ENCODE results near the gene POU2F2.

POU2F2 gene

DNA sequence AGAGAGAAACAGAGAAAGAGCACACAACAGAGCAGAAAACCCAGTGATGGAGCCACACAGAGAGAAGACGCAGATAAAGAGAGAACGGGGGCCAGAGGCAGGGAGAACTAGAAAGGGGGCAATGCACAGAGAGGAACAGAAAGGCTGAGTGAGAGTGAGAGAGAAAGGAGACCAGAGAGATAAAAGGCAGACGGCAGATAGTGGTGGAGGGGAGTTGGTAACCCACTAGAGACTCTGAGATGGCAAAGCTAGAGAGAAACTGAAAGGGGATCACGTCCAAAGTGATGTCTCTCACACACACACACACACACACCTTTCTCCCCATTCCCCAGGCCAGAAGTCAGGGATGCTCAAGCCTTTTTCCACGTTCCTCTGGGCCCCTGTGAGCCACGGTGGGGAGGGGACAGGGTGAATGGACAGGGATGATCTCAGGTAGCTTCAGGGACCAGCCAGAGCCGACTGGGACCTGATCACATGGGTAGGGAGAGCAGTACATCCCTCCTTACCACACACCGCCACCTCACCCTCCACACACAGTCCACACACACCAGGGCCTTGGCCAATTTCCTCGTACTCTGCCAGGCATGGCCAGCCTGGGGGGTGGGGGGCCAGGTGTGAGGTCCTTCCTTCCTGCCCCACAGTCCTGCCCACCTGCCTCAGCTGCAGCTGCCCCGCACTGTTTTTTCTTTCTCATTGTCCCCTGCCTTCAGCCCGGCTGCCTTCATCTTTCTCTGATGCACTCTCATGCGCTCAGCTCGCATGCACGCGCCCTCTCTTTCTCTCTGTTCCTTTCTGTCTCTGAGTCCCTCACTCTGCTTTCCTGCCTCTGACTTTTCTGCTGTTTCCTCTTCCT is 22.5 kb upstream of the POU2F2 start:
- no peak for DNase-seq (ENCODE audit: low spot score)

DNA sequence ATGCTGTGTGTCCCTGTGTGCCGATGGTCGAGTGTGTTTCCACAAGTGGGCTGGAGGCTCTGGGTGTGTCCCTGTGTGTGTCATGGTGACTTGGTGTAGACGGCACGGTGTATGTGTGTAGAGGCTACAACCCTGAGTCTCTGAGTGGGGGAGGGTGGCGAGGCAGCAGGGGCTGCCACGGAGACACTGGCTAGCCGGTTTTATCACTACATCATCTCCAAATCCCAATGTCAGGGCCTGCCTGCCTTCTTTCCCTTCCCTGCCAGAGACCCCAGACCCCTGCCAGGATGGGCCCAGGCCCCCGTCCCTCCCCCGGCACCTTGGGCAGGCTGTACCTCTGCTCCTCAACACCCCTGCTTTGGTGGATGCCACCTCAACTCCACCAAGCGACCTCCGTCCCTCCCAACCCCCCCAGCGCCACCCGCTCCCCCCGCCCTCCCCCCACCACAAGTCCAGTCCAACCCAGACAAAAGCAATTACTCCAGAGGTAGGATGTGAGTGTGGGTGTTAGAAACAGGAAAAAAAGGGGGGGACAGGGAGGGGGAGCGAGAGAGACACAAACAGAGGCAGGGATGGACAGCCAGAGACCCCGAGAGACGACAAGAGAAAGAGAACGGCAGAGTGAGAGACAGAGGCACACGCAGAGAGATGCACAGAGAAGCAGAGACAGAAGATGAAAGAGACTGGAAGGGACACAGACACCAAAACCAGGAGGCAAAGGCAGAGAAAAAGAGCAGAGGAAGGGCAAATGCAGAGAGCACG is 21.6 kb upstream of the POU2F2 start:
- no peak for DNase-seq (ENCODE audit: low spot score)

DNA sequence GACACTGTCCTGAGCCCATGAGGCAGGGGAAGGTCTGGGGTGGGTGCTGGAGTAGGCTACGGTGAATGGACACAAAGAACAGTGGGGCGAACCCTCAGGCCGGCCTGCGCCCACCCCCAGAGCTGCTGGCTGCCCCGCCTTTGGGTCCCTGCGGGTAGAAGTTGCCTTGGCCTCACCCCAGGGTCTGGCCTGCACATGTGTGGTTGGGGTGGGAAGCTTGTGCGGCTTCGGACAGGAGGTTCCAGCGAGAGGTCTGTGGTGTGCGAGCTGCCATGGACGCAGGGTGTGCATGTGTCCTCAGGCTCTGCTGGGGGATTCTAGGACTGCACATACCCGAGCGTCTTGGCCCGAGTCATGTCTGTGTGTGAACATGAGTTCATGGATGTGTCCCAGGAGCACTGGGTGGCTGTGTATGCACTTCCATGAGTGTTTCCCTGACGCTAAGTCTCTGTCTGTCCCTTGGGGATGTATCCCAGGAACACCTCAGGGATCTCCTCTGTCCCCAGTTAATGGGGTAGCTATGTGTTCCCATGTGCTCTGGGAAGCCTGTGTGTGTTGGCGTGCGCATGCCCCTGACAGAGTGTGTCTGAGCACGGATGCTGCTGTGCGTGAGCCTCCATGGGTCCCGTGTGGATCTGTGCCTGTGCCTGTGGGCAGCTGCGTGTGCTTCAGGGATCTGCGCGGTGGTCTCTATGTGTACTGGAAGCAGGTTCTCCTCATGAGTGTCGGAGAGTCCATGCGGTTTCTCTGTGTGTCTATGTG is 20.8 kb upstream of the POU2F2 start:
- DNase-seq (ENCODE audit: low spot score) = no peak

DNA sequence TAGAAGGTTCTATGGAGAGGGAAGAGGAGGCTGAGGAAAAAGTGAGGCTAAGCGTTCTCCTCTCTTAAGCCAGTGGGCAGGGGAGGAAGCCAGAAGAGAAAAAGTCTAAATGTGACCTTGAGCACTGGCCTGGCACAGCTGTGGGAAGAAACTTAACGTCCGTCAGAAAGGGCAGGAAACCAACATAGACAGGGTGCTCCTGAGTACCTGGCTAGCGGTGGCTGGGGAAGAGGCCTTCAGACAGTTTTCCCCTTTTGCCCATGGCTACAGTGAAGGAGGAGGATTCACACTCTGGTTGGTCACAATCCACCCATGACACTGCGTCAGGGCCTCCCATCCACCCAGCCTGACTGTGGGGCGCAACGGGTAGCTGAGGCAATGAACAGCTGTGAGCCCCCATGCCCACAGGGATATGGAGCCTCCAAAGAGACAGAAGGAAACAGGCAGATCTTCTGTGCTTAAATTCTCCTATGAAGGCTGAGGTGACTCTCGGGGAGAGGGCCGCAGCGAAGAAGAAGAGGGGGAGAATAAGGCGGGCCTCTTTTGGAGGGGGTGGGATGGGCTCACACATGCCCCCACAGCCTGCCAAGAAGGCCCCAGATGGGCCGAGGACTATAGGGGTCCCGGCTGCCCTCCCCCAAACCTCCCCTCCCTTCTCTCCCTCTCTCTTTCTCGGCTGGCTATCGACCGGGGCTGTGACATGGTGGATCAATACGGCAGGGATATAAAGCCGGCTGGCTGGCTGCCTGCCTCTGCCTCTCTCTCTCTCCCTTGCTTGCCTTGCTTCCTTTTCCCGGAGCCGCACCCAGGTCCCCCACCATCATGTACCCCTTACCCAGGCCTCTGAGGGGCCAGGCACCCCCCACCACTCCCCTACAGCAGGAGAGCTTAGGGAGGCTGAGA is 19.8 kb upstream of the POU2F2 start:
- no peak for DNase-seq (ENCODE audit: low spot score)

DNA sequence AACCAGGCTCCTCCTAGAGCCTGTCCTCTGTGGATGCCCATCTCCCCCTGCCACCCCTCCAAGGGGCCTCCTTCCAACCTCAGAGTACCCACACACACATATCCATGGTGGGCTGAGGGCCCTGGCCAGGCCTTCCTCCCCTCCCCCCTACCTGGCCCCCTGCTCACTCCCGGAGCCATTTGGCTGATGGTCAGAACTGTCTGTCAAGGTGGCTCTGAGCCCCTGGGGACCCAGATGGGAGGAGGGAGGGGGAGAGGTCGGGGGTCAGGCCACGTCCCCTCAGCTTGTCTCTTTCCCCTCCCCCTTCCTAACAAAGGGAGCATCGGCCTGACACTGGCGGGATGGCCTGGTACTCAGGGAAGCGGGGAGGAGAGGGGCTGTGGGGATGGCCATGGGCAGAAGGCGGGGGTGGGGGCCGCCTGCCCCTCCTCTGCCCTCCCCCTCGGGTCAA is 18.7 kb upstream of the POU2F2 start:
- no peak for DNase-seq (ENCODE audit: low spot score)

DNA sequence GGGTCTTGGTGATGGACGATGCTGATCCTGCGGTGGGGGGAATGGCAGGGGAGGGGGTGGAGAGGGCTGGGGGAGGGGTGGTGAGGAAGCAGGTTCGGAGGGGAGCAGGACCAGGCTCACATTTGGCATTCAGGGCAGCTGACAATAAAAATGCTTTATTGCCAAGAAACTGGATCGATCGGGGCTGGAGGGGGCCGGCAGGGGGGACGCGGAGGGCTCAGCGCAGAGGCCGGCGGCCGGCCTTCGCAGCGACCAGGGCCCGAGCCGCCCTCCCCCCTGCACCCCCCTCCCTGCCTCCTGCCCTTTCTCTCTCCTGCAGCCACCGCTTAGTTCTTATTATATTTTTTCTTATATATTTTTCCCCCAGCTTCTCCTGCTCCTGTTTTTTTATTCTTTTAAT is 18.1 kb upstream of the POU2F2 start:
- no peak for DNase-seq (ENCODE audit: low spot score)

DNA sequence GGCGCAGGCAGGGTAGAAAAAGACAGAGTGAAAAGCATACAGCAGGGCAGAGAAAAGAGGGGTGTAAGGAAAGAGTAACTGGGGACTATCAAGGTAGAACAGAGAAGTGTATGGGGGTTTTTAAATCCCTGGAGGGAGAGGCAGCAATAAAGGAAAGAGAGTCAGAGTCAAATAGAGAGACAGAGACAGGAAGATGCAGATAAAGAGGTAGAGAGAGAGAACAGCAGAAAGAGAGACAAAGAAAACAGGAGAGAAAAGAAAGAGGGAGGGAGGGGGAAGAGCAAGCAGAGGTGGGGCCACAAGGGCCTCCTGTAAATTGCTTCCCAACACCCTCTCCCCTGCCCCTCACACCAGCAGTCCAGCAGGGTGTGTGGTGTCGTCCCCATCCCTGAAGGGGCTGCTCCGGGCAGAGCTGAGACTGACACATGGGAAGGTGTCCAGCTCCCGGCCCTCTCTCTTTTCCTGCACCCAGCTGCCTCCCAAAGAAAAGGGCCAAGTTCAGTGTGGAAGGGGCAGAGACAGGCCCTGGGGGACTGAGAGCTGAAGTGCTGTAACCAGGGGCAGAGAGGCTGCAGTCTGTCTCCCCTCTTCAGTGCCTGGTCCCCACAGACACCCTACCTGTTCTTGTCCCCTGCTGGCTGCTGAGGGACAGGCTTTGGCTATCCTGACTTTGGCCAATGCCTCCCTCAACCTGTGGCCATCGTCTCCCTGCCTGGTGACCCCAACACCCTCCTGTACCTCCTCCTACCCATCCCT is 17.4 kb upstream of the POU2F2 start:
- DNase-seq (ENCODE audit: low spot score) = no peak

DNA sequence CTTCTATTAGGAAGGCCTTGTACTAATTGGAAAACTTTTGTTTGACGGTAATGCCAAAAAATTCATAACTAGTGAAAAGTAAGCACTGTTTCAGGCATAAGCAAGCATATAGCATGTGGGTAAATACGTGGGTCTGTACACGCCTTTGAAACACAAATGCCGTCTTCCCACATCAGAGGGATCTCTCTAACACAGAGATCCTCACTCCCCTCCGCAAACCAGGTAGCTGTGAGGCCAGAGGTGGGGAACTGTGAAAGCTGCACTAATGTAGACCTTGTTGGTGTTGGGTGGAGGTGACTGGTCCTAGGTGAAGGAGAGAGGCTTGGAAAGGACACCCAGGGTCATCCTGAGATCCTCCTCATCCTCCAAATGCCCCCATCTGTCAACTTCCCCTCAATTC is 16.0 kb upstream of the POU2F2 start:
- DNase-seq (ENCODE audit: low spot score) = no peak

DNA sequence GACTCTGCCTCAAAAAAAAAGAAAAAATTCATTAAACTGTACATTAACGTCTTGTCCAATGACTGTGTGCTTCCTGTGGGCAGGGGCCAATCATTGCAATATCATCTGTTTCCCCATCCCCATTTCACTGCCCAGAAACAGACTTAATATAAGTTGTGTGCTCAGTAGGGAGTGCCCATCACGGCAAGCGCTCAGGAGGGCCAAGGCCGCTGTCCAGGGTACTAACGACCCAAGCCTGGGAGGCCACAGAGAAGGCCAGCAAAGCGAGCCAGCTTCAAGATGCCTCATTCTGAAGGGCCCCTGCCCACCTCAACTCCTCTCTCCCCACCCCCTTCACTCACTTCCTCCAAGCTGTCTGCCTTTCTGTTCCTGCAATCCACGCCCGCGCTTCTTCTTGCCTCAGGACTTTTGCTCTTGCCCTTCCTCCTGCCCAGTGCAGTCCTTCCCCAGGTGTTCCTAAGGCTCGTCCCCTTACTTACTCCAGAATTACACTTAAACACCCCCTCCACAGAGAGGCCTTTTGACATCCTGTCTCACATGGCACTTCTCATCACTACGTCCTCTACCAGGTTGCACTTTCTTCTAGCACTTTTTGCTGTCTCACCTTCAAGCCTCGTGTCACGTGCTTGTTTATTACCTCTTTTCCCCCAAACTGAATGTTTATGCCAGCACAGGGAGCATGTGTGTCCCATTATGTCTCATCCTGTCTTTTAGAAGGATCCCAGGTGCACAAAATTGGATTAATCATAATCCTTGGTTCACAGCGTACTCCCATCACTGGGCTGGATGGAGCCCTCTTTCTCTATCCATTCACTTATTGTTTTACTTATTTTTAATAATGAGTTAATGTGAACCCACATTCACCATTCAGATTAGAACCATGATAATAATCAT is 11.3 kb upstream of the POU2F2 start:
- no peak for DNase-seq (ENCODE audit: low spot score)

DNA sequence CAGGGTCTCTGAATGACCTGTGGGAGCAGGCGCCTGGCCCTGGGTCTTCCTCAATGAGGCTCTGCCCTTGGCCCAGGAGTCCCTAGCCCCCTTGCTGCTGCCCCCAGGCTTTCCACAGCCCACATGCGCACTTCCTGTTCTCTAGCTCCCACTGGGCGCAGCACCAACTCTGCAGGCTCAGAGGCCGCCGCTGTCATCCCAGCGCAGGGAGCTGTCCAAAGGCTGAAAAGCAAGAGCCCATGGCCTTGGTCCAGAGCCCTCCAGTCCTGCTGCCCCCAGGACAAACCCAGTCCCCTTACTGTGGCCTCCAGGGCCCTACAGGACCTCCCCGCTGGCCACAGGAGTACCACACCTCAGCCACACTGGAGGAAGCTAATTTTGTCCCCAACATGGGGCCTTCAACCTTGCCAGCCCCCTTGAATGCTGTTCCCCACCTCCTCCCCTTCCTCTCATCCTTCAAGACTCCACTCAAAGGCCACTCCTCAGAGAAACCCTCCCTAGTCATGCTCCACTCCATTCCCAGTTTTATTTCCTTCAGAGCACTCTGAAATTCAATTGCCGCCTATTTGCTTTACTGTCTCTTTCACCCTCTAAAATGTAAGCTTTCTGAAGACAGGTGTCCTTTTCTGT is 8.0 kb upstream of the POU2F2 start:
- no peak for DNase-seq (ENCODE audit: low spot score)

DNA sequence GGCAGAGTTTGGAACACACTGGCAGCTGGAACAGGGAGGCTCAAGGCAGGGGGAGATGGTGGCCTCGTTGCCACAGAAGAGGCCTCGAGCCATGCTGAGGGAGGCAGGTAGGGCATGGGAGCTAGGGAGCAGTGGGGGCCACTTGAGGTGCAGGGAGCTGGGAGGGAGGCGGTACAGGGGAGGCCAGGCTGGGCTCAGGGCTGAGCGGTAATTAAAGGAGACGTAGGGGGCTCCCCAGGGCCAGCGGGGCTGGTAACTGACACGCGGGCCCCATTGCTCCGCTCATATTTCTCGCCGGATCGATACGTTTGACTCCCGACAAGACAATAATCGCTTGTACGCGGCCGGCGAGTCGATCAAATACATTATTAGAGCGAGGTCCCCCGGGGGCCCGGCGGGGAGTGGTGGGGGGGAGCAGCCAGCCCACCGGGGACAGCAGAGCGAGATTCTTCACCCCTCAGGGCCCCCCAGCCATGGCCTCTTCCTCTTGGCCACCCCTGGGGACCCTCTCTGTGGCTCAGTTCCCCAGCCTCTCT is 2.4 kb upstream of the POU2F2 start:
- no peak for DNase-seq (ENCODE audit: low spot score)

DNA sequence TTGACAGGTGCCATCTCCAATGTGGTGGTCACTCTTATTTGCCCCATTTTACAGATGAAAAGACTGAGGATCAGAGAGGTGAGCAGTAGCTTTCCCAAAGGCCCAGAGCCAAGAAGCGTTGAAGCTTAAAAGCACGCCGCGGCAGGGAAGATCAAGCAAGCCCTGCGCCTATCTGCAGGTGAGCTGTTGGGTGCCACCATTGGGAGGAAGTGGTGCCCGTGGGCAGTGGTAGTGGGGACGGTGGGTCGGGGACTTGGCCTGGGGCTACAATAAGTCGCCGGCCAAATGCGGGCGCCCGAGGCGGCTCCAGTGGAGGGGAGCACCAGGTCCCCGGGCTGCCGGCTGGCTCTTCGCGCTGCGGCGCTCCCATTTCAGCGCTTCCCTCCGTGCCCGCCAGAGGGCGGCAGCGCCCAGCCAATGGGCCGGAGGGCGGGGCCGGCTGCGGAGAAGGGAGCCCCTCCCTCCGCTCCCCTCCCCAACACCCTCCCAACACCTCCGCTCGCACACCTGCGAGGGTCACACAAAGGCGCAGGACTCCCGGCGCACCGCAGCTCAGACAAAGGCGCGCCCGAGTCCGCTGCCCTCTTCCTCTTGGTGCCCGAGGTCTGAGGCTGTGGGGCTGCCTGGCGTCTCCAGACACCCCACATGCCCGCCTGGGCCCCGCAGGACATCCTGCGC is 744 bp upstream of the POU2F2 start:
- peak; percentile 70 for DNase-seq (ENCODE audit: low spot score)

DNA sequence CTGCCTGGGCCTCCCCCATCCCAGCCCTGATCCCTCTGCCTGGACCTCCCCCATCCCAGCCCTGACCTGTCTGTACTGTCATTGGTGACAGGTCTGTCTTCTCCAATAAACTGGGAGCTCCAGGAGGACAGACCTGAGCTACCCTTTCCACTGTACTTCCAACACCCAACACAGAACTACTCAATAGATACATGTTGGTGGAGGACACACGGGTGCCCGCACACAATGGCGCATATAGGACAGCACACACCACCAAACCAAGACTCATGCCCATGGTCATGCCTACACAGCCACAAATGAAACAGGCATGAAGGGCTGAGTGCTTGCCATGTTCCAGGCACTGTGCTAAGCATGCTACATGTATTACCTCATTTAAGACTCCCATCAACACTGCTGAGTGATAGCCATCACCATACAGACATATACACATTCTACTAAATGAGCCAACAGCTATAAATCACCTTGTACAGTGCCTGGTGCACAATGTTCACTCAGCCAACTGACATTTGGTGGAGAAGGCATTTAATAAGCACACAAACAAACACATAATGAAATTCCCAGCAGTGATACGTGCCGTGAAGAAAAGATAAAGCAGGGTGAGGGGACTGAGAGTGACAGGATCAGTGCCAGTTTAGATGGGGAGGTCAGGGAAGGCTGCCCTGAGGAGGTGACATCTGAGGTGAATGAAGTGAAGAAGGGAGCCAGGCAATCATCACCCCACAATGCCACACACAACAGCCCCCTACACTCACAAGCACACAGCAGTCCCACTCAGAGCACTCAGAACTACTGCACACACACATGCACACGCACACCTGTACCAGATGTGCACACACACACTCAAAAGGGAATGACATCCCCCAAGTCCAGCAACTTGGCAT is 857 bp downstream of the POU2F2 start:
- no peak for DNase-seq (ENCODE audit: low spot score)

DNA sequence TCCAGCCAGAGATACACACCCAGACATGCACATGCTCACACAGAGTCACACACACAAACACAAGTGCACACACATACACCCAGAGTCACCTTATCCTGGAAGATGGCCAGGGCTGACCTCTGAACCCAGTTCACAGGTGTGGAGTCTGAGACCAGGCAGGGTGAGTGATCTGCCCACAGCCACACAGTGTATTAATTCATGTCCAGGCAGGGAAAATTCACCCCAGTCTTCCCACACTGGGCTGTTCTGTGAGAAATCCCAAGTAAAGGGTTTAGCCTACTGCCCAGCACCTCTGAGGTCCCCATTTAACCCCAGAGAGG is 2.0 kb downstream of the POU2F2 start:
- DNase-seq (ENCODE audit: low spot score) = no peak

DNA sequence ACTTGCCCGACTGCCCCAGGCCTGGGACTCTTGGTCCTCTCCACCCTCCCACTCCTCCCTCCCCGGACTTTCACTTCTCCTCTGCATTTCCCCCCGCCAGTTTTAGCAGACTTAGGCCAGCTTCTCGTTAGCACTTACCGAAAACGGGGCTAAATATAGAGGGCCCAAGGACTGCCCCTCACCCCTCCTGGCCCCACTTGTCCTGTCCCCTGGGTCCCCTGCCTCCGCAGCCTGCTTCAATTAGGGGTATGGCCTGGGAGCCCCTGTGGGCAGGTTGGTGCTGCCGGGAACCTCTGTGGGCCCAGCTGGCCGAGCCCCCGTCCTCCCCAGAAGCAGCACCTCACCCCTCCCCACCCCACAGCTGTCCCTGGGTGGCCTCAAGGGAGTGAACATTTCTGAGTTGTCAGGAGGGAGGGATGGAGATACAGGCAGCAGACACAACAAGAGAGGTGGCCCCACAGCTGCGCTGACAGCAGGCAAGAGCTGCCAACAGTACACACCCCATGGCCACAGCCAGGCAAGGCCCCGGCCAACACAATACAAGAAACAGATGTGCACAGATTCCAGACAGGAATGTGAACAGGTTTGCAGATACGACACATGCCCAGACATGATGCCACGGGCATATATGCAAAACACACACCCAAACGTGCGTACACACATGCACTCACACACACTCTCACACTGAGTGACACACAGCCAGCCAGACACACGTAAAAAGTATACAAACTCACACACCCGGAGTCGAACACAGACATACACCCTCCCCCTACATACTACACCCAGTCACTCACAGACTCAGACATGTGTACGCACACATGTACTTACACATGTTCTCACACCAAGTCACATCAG is 2.6 kb downstream of the POU2F2 start:
- no peak for DNase-seq (ENCODE audit: low spot score)

DNA sequence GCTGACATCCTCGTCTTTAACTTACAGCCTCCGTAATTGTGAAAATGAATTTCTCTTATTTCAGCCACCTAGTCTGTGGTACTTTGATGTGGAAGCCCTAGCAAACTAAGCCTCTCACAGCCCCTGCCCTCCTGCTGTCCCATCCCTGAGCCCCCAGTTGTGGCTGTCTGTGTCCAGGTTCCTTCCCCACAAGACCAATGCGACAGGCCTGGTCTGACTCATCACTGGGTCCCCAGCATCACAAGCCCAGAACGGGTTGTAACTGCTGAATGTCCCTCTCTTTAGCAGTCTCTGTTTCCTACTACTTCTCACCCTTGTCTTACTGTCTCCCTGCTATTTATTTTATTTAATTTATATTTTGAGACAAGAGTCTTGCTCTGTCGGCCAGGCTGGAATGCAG is 5.7 kb downstream of the POU2F2 start:
- no peak for DNase-seq (ENCODE audit: low spot score)

DNA sequence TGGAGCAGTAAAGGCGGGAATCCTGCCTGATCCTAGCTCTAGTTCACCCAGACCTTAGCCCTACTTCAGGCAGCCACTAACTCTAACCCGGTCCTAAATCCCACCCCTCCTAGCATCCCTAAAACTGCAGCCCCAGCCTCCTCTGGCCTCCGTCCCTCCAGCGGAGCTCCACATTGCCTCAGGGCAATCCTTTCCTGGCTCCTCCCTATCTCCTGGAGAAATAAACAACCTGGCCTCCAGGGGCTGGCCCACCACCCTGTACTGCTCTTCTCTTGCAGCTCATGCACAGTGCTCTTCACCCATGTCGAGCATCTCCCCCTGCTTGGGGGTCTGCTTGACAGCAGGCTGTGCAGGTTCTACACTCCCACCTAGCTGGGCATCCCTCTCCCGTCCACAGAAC is 6.7 kb downstream of the POU2F2 start:
- DNase-seq (ENCODE audit: low spot score) = no peak

All from hematopoietic multipotent progenitor cell treated with erythropoietin and hydrocortisone succinate and interleukin-3 and kit ligand, for 15 days (in vitro differentiated cells).